NCI-H226 (cell line): ENCODE measurements around the gene CYB5R3.
"Not testable (repeated sequence)": the region's sequence is repeated elsewhere in the genome, so short reads cannot be mapped to it uniquely, and the experiment has no call there.

ENCODE experiments used
- DNase-seq: peaks from one replicate; pipeline ENCODE4 v3.0.0-alpha.2; 2015

CYB5R3 gene

DNA sequence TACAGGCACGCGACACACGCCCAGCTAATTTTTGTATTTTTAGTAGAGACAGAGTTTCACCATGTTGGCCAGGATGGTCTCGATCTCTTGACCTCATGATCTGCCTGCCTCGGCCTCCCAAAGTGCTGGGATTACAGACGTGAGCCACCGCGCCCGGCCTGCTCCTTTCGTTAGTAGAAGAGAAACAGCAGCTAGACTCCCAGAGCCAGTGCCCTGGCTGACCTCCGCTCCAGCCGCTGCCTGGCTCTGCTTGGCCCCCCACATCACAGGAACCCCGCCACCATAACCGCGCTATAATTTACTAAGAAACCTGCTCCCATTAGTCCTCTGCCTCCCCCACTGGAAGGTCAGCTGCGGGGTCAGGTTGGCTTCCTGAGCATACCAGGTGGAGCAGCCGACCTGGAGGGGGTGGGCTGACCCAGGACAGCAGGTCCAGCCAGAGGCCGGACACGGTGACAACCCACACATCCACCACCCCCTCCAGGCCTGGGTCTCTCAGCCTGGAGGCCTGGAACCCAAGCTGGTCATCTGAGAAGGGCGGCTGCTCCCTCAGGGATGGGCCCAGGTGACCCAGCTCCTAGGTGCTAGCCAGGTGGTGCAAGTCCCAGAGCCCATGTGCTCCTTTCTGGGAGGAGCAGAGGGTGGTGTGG lies 27.0 kb downstream of the CYB5R3 start:
- DNase-seq = no peak

- peak; percentile 18 for DNase-seq
These were observed 27.6 kb downstream of the CYB5R3 start for GRCh38 chr22:42621505-42622002.

DNA sequence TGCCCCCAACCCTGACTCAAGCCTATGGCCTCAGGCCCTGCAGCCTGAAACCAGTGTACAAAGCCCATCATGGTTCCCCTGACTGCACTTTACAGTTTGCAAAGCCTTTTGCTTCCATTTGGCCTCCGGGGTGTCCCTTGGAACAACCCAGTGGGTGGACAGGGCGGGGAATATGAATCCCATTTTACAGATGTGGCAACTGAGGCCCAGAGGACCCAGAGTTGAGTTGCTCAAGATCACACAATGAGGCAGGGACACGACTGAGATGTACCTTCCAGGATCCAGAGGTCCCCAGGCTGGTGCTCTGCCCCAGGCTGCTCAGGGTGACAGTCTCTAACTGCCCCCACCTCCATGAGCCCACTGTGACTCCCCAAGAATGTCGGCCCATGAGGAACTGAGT lies 29.1 kb downstream of the CYB5R3 start:
- DNase-seq = no peak

GRCh38 chr22:42619261-42620063 lies 29.7 kb downstream of the CYB5R3 start:
- DNase-seq = no peak

GRCh38 chr22:42617155-42617983 lies 31.8 kb downstream of the CYB5R3 start:
- no peak for DNase-seq

GRCh38 chr22:42615860-42616175 lies 33.4 kb downstream of the CYB5R3 start:
- DNase-seq = not testable (repeated sequence)

DNA sequence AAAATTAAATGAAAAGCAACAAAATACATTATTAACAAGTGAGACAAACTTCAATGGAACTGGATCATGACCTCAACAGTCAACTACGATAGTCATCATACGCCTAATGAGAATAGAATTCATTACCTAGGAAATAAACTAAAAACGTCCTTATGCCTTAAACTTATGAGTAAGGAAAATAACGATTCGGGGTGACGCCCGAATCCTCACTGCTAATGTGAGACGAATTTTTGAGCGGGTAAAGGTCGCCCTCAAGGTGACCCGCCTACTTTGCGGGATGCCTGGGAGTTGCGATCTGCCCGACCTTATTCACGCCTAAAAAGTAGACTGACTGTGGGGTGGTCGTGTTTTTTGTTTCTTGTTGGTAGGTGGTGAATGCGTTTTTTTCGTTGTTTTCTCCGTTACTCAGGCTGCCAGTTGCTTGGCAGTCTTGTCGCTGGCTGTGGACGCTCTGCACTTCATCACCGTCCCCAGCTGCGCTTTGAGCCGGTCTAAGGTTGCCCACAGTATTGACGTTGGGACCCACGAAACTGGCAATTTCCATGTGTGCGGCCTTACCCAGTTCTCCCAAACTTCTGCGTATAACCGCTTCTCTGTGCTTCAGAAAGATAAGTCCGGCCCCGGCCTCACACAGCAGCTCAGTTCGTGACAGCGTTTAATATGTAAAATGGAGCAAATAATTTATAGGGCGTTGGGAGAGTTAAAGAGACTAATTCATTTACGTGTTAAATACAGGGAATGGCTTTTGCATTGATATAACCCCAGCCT lies 33.9 kb downstream of the CYB5R3 start:
- peak; percentile 91 for DNase-seq

- DNase-seq = peak; percentile 78
These were observed 34.7 kb downstream of the CYB5R3 start, which contains the start of gene POLDIP3 for GRCh38 chr22:42614312-42615091. POLDIP3 (minus strand) TSS chr22:42614883; CDS start chr22:42614857, 26 bp downstream.

- DNase-seq = no peak
These were observed 35.3 kb downstream of the CYB5R3 start for GRCh38 chr22:42613872-42614301.

GRCh38 chr22:42612336-42612735 lies 36.9 kb downstream of the CYB5R3 start:
- DNase-seq = no peak

DNA sequence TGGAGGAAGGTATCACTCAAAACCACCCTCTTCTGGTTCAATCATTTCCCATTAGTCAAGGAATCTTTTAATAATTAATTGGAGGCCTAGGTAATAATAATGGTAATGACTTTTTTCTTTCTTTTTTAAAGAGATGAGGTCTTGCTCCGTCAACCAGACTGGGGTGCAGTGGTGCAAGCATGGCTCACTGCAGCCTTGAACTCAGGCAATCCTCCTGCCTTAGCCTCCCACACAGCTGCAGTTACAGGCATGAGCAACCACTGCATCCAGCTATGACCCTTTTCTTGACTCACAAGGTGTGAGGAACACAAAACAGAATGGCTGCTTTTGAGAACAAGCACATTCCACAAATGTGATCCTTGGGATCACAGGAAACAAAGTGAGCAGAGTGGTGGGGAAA lies 38.1 kb downstream of the CYB5R3 start:
- no peak for DNase-seq

DNA sequence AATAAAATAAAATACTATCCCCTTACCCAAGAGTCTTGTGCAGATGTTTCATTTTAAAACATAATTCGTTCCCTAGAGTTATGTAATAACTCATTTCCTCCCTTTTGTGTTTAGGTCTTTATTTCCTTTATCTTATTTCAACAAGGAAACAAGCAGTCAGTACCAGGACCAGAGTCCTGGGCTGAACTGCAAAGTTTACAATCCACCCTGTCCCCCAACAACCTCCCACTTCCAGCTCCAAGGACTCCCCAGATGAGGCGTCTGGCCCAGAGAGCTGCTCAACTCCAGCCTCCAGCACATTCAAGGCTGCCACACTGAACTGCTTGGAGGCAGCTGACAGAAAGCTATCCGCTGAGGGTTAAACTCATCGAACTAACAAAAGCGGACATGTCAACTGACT lies 39.0 kb downstream of the CYB5R3 start:
- no peak for DNase-seq

- DNase-seq = no peak
These were observed 40.3 kb downstream of the CYB5R3 start for GRCh38 chr22:42608823-42609361.

DNA sequence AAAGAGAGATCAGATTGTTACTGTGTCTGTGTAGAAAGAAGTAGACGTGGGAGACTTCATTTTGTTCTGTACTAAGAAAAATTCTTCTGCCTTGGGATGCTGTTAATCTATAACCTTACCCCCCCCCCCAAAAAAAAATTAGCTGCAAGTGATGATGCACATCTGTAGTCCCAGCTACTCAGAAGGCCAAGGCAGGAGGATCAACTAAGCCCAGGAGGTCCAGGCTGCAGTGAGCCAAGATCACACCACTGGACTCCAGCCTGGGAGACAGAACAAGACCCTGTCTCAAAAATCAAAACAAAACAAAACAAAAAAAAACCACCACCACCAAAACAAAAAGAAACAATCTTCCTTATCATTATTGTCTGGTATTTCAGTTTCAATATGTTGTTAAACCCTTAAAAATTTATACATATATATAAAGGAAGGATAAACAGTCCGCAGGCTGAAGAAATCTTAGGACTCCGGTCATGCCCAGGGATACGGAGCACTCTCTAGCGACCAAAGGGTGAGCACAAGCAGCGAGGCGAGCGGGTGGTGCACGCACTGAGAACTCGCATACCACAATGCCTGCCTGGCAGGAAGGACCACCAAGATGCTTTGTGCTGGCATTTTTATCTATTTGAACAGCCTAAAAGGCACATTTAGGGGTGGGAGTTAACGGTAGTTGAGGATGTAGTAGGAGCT lies 40.9 kb downstream of the CYB5R3 start:
- DNase-seq = no peak

GRCh38 chr22:42607641-42608040 lies 41.6 kb downstream of the CYB5R3 start:
- DNase-seq = not testable (repeated sequence)

- DNase-seq = peak; percentile 47
These were observed 44.8 kb downstream of the CYB5R3 start for GRCh38 chr22:42604403-42604802.

- DNase-seq = no peak
These were observed 45.8 kb downstream of the CYB5R3 start for GRCh38 chr22:42603427-42603826.

- no peak for DNase-seq
These were observed 46.7 kb downstream of the CYB5R3 start for GRCh38 chr22:42602470-42602869.

- no peak for DNase-seq
These were observed 47.2 kb downstream of the CYB5R3 start for GRCh38 chr22:42601879-42602465.

- no peak for DNase-seq
These were observed 52.2 kb downstream of the CYB5R3 start for GRCh38 chr22:42596863-42597530.
